Inferior parietal cortex (tissue), 1 donor: Measurements from ENCODE around the gene COMMD2.

Source experiments
- DNase-seq: peaks from one replicate; pipeline ENCODE4 v3.0.0-alpha.2; 2016; ENCODE audit errors: extremely low spot score

COMMD2 gene

DNA sequence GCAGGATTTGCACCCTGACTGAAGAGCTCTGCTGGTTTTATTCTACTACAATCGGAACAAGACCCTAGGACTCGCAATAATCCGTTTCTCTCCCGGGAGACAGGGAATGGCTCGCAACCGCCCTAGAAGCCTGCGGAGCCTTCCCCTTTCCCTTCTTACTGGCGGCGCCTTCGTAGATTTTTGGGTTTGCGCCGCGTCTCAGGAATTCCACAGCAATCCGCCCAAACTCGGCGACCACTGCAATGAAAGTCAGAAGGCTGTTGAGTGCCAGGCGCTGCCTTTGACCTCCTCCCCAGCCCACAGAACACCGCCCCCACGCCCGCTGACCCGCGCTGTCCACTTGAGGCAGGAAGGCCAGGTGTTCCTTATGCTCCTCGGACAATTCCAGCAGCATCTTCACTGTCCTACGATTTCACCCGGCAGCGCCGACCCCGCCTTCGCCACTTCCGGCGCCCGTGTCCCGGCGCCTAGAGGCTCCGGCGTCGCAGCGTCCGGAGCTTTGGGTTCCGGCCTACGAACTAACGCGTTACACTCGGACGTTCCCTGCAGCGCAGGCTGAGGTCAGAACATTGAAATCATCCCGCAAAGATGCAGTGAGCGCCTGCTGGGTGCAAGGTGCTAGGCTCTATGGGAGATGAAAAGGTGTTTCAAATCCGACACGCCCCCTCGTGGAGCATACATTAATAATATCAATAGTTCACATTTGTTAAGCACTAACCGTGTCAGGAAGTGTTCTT lies at the start of gene COMMD2:
COMMD2 (minus strand) TSS at position 439 of the 737 bp plus-strand sequence; CDS start at position 394, 45 bp downstream.
- DNase-seq = peak; percentile 87

DNA sequence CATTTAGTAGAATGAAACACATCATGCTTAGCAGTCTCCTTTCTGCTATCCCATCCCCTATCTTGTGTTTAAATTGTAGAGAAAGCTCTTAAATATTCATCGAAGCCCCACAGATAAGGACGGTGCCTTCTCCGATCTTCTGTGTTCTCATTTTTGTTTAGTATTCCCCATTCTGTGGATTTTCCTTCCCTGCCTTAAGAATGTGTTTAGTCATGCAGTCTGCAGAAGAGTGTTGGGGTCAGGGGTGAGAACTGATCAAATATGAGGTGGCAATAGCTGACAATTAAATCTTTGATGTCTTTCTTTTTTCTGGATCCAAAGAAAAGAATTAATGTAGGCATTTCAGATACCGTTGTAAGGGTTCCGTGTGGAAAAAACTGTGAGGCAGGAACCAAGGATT lies 49.4 kb upstream of the COMMD2 start:
- no peak for DNase-seq

DNA sequence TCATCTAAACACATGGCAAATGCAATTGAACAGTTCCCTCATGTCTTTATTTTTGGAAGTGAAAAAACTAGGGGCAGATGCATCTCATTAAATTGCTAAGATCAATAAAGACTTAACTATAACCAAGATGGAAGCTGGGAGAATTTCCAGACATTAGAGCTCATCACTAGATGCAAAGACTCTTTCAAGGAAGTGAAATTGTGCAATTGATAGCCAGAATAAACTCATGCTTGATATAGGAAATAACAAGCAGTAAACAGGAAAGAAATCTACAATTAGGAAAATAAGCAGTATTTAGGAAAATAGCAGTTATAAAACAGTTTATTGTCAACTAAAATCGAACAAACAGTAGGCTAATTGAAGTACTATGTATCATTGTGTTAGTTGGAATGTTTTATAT lies 48.9 kb upstream of the COMMD2 start:
- no peak for DNase-seq

DNA sequence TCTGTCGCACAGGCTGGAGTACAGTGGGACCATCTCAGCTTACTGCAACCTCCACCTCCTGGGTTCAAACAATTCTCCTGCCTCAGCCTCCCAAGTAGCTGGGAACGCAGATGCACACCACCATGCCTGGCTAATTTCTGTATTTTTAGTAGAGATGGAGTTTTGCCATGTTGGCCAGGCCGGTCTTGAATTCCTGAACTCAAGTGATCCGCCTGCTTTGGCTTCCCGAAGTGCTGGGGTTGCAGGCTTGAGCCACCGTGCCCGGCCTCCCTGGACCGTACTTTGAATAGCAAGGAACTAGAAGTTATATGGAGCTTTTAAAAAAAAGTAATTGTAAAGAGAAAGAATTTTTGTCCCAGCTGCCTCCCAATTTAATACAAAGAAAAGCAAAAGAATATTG lies 48.4 kb upstream of the COMMD2 start:
- no peak for DNase-seq

DNA sequence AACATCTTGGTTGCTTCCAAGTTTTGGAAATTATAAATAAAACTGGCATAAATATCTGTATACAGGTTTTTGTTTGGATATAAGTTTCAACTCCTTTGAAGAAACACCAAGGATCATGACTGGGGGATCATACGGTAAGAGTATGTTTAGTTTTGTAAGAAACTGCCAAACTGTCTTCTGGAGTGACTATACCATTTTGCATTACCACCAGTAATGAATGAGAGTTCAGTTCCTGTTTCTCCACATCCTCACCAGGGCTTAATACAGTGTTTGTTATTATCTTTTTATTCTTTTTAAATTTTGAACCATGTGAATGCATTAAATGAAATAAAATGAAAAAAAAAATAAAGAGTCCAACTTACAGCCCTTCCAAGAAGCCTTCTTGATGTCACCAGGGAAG lies 43.7 kb upstream of the COMMD2 start:
- DNase-seq = no peak

DNA sequence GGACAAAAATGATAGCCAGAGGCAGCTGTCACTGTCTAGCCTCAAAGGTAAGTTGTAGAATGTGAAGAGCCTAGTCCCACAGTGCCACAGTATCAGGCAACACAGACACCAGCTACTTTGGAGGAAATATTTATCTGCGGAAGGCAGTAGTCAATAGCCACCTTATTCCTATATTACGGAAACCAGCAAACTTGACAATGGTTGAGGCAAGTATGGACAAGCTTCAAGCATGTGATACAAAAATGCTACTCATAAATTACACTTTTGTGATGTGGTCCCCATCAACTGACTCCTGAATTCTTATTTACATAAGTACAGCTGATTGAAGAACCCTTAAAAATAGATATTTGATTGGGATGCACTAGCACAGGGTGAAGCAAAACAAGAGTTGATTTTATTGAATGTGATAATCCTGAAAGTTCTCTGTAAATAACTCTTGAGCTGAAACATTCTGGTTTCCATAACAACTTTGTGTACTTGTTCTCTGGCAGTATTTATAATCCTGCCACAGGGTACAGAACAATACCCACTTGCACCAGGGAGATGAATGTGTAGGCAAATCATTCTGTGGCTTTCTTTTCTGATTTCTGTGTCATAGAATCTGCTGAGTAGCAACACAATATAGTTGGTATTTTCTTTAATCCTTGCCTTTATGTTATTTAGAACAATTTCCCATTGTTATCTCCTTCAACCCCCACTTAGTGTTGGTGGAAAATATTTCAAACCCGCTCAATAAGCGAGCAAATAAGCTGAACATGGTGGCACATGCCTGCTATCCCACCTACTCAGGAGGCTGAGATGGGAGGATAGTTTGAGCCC lies 40.4 kb upstream of the COMMD2 start, which contains the start of gene ANKUB1:
ANKUB1 (minus strand) TSS at position 103 of the 819 bp plus-strand sequence. CDS start 188 bp downstream, outside the sequence.
- peak; percentile 14 for DNase-seq

DNA sequence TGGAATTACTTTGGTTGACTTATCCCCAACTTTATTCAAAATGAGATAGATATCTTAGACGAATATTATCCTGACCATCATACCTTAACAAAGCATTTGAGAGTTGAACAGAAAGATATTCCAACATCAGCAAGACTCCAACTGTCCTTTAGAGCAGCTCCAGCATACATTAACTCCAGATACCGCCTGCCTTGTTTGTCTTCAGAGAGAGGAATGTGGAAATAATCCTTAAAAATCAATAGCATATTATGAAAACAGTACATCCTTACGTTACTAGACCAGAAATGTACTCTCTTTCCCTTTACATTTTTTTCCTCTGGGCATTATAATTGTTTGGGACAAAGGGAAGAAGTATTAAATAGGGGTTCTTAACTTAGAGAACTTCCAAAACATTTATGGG lies 38.4 kb upstream of the COMMD2 start:
- no peak for DNase-seq

DNA sequence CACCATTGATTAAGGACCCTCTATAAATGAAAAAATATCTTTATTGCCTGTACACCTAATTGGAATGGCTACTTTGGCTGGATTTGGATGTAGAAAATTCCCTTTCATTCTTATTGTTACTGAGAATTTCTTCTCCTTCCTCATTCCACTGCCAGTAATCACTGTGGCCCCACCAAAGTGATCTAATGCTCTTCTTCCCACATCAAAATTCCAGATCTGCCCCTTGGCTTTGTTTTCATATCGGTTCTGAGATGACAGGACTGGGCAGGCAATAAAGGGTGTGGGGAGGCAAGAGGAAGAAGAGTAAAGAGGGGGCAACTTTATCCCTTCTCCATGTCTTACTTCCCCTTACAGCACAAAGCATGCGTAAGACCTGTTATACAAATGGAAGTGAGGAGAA lies 38.0 kb upstream of the COMMD2 start:
- DNase-seq = no peak

DNA sequence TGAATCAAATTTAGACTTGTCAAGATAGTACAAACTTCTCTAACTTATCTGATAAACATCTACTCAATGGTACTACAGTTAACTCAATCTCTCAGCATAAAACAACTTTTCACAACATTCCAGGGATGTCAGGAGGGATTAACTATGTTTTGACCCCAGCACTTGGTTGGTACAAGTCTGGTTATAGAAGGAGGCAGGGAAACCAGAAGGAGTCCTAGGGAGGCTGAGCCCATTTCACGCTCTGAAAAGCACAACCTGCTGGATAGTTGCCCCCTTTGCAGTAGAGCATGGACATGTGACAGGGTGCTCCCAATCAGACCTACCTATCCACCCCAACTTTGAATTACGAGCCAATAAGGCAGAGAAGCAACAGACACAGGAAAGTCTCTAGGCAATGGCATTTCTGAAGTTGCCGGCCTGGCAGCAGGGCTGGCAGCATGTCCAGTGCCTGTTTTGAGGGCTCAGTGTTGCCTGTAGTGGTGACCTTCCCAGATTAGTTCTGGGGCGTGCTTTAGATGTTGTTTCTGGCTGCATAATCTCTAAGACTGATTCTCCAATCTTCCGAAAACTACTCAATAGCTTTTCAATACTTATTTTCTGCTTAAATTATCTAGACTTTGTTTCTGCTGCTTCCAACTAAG lies 31.9 kb upstream of the COMMD2 start:
- no peak for DNase-seq

DNA sequence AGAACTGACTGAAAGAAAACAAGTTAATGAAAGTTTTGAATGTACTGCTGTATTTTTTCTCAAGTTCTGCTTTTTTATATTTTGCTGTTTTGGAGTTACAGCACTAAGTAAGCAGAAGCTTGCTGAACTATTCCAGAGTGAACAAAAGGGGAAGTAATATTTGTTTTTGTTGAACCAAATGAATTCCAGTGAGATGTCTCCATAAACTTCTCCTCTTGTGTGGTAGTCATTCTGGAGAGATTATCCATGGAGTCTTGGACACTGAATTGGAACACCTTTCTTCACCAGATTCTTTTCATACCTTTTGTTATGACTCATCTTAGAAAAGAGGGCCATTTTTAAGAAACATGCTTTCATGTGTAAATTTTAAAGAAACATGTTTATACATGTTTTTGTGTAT lies 31.3 kb upstream of the COMMD2 start:
- no peak for DNase-seq

DNA sequence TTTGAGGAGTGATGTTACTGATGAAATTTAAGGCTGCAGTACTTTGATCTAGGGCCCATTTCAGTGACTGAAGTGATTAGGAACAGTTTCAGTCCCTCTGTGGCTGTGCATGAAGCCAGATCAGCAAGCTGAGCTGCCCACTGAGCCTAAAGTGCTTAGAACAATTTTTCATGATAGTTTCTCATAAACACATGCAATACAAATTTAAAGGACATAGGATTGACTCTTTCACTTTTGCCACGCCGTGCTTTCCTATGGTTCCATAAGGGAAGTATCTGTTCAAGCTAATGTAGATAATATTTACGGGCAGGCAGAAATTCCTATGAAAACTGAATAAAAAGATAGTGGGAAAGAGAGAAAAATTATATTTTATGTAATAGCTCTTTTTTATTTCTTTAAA lies 29.5 kb upstream of the COMMD2 start:
- no peak for DNase-seq

DNA sequence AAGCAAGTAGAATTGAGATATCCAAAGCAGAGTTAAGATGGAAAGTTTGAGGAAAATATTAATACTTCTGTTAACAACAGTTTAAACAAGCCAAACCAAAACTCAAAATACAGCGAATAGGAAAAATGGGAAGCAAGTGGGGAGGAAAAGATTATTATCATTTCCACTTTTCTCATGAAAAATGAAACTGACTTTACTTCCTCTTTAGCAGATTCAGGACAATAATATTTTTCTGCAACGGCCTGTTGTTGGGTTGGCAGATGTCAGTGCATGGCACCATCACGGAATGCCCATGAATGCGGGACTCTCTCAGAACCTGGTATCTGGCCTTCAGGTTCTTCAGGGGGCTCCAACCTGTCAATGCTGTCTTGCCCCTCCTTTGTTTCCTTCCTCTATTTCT lies 28.9 kb upstream of the COMMD2 start:
- DNase-seq = no peak

DNA sequence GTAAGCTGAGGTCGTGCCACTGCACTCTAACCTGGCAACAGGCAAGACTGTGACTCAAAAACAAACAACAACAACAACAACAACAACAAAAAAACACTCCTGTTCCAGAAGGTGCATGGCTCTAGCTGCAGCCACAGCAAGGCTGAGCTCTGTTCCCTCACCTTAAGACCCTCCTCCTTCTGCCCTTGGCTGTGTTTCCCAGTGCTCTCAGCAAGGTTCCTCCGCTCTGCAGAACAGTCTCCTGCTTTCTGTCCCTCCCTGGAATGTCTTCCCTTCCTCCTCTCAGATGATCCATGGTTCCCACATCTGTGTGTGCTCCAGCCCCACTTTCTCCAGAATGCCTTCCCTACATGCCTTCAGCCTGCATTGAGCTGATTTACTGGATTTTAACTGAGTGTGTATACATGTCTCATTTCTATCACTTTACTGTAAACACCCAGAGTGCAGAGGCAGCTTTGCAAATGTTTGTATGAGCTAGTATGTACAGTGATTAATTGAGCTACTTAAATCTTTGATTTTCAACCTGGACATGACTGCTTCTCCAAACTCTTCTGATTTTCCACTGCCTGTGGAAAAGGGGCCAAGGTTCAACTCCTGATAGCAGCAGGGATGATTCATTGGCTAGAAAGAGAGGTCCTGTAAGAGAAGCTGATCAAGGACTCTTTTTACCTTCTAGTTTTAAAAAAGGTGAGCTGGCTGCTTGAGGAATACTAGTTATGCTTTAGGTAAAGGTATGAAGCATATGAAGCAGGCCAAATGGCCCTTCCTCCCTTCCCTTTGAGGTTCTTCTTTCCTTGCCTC lies 25.3 kb upstream of the COMMD2 start:
- no peak for DNase-seq

DNA sequence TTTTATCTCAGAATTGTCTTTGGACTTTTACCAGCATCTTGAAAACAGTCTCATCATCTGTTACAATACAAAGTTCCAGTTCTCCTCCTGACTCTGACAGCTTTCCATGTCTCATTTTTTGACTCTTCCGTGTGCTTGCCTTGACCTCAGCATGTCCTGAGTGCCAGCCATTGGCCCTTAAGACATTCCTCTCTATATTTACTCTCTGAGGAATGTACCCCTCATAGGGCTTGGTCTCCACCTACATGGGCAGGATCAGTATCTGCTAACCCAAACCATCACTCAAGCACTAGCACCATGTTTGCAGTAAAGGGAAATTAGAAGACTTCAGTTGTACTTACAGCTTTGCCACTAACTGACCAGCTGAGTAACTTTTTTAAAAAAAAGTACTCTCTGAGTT lies 23.9 kb upstream of the COMMD2 start:
- no peak for DNase-seq

DNA sequence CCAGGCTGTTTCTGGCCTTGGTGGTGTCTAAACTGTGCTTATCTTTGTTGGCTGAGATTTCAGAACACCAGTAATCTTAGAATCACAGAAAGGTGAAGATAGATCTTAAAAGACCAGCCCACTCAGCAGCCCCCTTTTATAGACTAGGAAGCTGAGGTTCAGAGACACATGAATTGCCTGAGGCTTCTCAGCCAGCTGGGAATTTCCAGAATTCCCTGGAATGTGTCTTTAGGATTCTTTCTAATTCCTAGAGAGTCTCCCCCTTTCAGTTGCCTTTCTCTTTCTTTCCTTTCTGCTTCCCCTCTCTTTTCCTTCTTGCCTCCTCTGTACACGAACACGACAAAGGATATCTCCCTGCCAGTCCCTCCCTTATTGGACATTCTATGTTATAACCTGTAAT lies 20.6 kb upstream of the COMMD2 start:
- DNase-seq = no peak

DNA sequence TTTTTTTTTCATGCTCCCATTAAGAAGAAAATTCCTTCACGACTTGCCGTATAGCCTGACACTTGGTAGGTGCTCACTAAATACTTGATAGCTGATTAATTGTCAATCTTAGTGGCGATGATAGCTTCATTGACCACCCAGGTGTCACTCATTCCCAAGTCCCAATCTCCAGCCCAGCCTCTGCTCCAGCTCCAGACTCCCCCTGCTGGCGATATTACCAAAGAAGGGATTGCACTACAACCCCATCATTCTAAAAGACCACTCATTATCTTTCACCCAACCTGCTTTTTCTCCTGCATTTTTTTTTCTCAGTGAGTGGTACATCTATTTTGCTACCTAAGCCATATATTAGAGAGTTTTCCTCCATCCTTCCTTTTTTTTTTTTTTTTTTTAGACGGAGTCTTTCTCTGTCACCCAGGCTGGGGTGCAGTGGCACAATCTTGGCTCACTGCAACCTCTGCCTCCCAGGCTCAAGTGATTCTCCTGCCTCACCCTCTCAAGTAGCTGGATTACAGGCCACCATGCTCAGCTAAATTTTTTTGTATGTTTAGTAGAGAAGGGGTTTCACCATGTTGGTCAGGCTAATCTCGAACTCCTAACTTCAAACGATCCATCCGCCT lies 19.5 kb upstream of the COMMD2 start:
- no peak for DNase-seq

DNA sequence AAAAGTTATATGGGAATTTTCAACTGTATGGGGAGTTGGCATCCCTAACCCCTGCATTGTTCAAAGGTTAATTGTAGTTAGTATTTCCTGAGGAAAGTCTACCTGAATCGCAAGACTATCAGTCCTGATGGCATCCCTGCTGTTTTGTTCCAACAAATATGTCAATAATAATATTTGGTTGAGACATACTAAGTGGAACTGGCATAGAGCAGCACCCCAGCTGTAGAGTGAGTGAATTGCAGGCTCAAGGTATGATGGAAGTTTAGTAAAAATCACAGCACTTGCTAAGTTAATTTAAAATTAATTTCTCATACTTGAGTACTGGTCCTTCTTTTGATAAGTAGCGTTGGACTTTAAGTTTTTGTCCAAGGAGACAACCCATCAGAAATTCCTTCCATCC lies 18.0 kb upstream of the COMMD2 start:
- DNase-seq = no peak

DNA sequence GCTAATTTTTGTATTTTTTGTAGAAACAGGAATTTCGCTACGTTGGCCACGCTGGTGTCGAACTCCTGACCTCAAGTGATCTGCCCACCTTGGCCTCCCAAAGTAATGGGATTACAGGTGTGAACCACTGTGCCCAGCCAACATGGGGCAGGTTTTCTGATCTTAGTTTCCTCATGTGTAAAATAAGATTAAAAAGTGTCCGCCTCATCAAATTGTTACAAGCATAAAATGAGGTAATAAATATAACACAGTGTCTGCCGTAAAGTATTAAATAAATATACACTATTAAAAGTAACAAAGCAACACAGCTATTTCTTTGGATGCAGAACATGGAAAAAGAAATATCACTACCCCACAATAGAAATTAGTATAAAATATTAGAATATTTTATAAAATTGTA lies 16.4 kb upstream of the COMMD2 start:
- DNase-seq = no peak

DNA sequence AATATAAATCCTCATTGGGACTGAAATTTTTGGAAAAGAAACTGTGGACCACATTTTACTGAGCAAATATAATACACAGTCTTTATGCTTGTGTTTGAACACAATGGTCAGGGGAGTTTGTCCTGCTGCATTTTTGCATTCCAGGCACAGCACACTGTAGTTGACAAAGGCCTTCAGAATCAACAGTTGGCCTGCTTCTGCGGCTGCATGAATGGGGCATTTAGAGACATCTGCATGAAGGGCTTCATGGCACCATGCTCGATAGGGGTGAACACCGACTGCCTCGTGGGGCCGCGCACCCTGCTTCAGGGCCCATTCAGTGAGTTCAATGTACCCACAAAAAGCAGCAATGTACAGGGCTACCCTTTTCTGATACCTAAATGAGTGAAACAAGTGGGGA lies 15.4 kb upstream of the COMMD2 start:
- peak; percentile 81 for DNase-seq

DNA sequence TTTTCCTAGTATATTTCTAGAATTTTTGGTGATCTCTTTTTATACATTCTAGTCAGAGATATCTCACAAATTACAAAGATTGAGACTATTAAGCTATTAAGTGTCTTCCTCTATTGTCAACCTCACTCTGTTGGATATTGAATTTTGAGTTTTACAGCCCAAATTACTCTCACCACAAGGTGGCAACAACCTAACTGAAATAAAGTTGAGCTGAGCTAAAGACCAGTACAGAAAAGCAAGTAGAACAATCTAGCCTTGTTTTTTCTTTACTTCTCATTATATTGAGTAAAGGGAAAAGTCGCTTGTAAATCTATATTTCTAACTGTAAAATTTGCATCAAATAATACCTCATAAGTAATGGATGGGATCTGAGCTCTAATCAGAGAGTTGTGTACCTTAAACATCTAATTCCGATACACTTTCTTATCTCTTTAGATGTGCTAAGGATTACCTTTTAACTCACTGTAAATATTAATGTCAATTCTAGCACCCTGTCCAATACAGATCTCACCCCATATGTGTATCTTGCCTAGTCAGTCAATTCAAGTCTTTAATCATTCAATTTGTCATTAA lies 13.6 kb upstream of the COMMD2 start:
- DNase-seq = peak; percentile 85

DNA sequence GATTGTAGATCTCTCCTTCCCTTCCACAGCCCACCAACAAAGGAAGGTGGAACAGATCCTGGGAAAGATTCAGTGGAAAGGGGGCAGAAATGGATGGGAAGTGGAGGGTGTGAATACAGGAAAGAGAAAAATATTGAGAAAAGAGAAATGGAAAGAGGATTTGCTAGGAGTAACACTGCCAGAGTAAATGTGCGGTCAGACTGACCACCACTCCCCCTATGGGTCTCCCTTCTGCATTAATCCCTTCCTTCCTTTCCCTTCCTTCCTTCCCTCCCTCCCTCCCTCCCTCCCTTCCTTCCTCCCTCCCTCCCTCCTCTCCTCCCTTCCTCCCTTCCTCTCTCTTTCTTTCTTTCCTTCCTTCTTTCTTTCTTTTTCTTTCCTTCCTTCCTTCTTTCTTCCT lies 12.0 kb upstream of the COMMD2 start:
- no peak for DNase-seq
